Tibial nerve (tissue), 4 donors: Measurements from ENCODE around the gene LHFPL2.

Experiments used
- CTCF ChIP-seq, 5 experiments: fragments of 200-600 bp in 3 of 5; fragments of 450-650 bp in 2 of 5; sonication (generic) in 3 of 5; IDR thresholded peaks; one replicate each; pipeline ENCODE4 v1.5.1; 2016 to 2019; ENCODE audit warnings: antibody characterized with exemption in 5 of 5, mild to moderate bottlenecking in 3 of 5, moderate library complexity in 2 of 5
- EP300 ChIP-seq, 2 donors: sonication (generic); formaldehyde crosslinking; IDR thresholded peaks; one replicate each; pipeline ENCODE4 v1.6.1; 2017; ENCODE audit warnings: antibody characterized with exemption in 2 of 2, mild to moderate bottlenecking in 1 of 2
- POLR2A ChIP-seq, 2 donors: fragments of 450-650 bp; IDR thresholded peaks; one replicate each; pipeline ENCODE4 v1.6.1; 2017; ENCODE audit warnings: antibody characterized with exemption in 2 of 2, mild to moderate bottlenecking in 2 of 2, moderate library complexity in 2 of 2

GRCh38 chr5:78679905-78680304 lies 31.3 kb upstream of the LHFPL2 start:
- TF ChIP-seq CTCF (IDR thresholded peaks at IDR 0.05) (no peak), POLR2A (IDR thresholded peaks at IDR 0.05) (no peak), EP300 (IDR thresholded peaks at IDR 0.05) (no peak)
